GM23338 (cell line): Measurements from ENCODE around the gene VIPR1.

ENCODE experiments used
- CTCF ChIP-seq, 2 experiments: fragments of 200-600 bp in 1 of 2; sonication (generic) in 1 of 2; conservative IDR thresholded peaks; 2 replicates each; pipeline versions ENCODE4 v1.5.1 to v1.6.1; 2016 to 2017; ENCODE audit warnings: antibody characterized with exemption in 2 of 2, low read depth in 2 of 2, mild to moderate bottlenecking in 2 of 2, moderate library complexity in 1 of 2
- EZH2 ChIP-seq: fragments of 200-600 bp; sonication (generic); IDR thresholded peaks from one replicate; pipeline ENCODE4 v1.8.0; 2017; ENCODE audit warnings: antibody characterized with exemption, mild to moderate bottlenecking, low read depth; ENCODE audit not compliant: unreplicated experiment
- EZH2phosphoT487 ChIP-seq: fragments of 200-600 bp; sonication (generic); IDR thresholded peaks from one replicate; pipeline ENCODE4 v1.8.1; 2018; ENCODE audit warnings: antibody characterized with exemption; ENCODE audit not compliant: unreplicated experiment
- NANOG ChIP-seq: IDR thresholded peaks from 2 replicates; pipeline ENCODE4 v1.6.1; 2016; ENCODE audit warnings: antibody characterized with exemption, borderline replicate concordance
- POLR2AphosphoS5 ChIP-seq: IDR thresholded peaks from 2 replicates; pipeline ENCODE4 v1.6.1; 2016; ENCODE audit warnings: antibody characterized with exemption, low read depth
- ZNF331 ChIP-seq: fragments of 250-450 bp; sonication (Bioruptor Pico); IDR thresholded peaks from 2 replicates; pipeline ENCODE4 v1.5.0; 2020; ENCODE audit warnings: low read depth, mild to moderate bottlenecking, moderate library complexity
- TF ChIP-seq, protein P1 (sequence below): IDR thresholded peaks from one replicate; pipeline ENCODE4 v1.6.1; 2018; ENCODE audit warnings: antibody characterized with exemption; ENCODE audit not compliant: unreplicated experiment

DNA sequence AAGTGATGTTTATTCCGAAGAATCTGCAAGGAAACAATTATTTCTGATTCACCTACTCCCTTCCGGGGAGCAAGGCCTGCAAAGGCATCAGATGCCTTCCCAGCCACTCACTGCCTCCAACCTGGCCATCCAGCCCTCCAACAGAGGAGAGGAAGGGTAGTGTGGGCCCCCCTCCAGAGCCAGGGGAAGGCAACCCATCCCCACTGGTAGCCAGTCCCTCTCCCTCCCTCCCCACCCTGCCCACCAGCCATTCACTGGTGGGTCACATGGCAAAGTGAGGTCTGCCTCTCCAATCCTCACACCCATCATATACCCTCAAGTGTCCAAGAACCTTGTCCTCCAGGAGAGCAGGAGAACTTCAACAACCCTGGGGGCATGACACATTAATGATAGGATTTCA, 2.4 kb upstream of the VIPR1 start:
- no peak for TF ChIP-seq CTCF (conservative IDR thresholded peaks at IDR 0.05; ENCODE audit: low read depth in 2 of 2)
- no peak for TF ChIP-seq EZH2
- TF ChIP-seq NANOG: no peak
- TF ChIP-seq POLR2AphosphoS5: no peak
- TF ChIP-seq ZNF331 (CRISPR knock-in tag): no peak
- no peak for TF ChIP-seq EZH2phosphoT487
- TF ChIP-seq, protein P1, sequence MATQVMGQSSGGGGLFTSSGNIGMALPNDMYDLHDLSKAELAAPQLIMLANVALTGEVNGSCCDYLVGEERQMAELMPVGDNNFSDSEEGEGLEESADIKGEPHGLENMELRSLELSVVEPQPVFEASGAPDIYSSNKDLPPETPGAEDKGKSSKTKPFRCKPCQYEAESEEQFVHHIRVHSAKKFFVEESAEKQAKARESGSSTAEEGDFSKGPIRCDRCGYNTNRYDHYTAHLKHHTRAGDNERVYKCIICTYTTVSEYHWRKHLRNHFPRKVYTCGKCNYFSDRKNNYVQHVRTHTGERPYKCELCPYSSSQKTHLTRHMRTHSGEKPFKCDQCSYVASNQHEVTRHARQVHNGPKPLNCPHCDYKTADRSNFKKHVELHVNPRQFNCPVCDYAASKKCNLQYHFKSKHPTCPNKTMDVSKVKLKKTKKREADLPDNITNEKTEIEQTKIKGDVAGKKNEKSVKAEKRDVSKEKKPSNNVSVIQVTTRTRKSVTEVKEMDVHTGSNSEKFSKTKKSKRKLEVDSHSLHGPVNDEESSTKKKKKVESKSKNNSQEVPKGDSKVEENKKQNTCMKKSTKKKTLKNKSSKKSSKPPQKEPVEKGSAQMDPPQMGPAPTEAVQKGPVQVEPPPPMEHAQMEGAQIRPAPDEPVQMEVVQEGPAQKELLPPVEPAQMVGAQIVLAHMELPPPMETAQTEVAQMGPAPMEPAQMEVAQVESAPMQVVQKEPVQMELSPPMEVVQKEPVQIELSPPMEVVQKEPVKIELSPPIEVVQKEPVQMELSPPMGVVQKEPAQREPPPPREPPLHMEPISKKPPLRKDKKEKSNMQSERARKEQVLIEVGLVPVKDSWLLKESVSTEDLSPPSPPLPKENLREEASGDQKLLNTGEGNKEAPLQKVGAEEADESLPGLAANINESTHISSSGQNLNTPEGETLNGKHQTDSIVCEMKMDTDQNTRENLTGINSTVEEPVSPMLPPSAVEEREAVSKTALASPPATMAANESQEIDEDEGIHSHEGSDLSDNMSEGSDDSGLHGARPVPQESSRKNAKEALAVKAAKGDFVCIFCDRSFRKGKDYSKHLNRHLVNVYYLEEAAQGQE: no peak
